HG03565 (cell line): Measurements from ENCODE around the gene TEX11.
"Not testable (repeated sequence)": the region's sequence is repeated elsewhere in the genome, so short reads cannot be mapped to it uniquely, and the experiment has no call there.

Experiments used
- ATAC-seq: cut with Tn5 transposase; IDR thresholded peaks from one replicate; pipeline ENCODE4 v1.9.1; 2021; ENCODE audit warnings: mild to moderate bottlenecking, moderate library complexity; ENCODE audit not compliant: unreplicated experiment

Gene TEX11

DNA sequence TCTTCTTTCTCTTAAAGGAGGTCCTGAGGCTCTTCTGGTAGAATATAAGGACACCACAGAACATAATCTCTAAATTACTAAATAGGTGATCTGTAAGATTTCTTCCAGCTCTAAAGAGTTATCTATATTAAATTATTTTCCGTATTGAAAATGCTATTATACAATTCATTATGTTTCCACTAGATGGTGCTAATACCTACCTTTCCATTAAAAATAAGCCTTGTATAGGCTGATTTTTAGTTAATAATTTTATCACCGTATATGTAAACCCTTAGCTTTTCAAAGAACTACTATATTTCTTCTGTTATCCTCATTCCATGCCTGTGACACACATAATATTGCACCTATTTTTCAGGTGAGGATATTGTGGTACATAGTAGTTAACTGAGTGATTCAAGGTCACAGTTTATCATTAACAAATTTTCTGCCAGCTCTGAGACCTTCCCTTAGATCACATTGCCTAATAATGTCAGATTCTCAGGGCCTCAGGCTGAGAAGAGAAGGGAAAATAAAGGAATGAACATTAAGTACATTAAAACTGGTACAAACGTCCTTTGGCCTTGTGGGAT lies 138.8 kb downstream of the TEX11 start:
- no peak for ATAC-seq

GRCh38 chrX:70762285-70762684 lies 146.2 kb downstream of the TEX11 start:
- no peak for ATAC-seq

GRCh38 chrX:70755850-70756249 lies 152.7 kb downstream of the TEX11 start:
- ATAC-seq: no peak

DNA sequence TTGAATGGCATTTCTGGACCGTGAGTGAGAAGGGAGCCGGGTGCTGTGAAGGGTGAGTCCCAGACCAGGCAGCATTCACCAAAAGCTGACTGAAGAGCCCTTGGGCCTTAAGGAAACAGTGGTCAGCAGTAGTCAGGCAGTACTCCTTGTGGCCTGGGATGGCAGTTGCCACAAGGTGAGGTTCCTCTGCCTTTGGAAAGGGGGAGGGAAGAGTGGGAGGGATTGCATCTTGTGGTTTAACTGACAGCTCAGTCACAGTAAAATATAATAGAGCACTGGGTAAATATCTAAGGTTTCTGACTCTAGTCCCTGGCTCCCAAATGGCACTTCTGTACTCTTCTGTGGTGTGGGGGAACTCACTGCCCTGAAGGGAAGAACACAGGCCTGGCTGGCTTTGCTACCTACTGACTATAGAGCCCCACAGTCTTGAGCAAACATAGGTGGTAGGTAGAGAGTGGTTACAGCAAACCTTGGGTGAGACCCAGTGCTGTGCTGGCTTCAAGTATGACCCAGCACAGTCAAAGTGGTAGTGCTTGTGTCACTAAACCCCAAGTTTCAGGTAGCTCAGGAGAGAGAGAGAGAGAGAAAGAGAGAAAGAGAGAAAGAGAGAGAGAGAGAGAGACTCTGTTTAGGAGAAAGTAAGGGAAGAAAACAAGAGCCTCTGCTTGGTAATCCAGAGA lies 154.2 kb downstream of the TEX11 start:
- ATAC-seq: no peak

DNA sequence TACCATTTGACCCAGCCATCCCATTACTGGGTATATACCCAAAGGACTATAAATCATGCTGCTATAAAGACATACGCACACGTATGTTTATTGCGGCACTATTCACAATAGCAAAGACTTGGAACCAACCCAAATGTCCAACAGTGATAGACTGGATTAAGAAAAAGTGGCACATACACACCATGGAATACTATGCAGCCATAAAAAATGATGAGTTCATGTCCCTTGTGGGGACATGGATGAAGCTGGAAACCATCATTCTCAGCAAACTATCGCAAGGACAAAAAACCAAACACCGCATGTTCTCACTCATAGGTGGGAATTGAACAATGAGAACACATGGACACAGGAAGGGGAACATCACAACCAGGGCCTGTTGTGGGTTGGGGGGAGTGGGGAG lies 174.7 kb downstream of the TEX11 start:
- not testable (repeated sequence) for ATAC-seq

- not testable (repeated sequence) for ATAC-seq
These were observed 180.6 kb downstream of the TEX11 start for GRCh38 chrX:70727961-70728360.

DNA sequence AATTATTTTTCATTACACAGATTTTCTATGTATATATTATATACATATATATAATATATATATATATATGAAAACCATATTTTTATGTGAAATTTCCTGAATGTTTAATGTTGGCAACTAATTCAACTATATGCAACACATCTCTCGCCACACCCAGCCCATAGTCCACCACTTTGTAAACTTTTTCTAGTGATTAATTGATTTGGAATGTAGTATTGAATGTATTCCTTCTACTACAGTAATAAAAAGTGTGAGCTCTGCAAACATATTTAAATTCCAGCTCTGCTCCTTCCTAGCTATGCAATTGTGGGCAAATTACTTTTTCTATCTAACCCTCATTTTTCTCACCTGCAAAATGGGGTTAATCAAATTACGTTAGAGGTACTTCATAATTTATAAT lies 187.8 kb downstream of the TEX11 start:
- ATAC-seq: no peak

DNA sequence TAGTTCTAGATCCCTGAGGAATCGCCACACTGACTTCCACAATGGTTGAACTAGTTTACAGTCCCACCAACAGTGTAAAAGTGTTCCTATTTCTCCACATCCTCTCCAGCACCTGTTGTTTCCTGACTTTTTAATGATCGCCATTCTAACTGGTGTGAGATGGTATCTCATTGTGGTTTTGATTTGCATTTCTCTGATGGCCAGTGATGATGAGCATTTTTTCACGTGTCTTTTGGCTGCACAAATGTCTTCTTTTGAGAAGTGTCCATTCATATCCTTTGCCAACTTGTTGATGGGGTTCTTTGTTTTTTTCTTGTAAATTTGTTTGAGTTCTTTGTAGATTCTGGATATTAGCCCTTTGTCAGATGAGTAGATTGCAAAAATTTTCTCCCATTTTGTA lies 197.2 kb downstream of the TEX11 start:
- ATAC-seq: not testable (repeated sequence)

- ATAC-seq: no peak
These were observed 214.0 kb downstream of the TEX11 start for GRCh38 chrX:70694339-70695122.

DNA sequence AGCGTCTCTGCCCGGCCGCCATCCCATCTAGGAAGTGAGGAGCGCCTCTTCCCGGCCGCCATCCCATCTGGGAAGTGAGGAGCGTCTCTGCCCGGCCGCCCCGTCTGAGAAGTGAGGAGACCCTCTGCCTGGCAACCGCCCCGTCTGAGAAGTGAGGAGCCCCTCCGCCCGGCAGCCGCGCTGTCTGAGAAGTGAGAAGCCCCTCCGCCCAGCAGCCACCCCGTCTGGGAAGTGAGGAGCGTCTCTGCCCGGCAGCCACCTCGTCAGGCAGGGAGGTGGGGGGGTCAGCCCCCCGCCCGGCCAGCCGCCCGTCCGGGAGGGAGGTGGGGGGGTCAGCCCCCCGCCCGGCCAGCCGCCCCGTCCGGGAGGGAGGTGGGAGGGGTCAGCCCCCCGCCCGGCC lies 229.1 kb downstream of the TEX11 start:
- ATAC-seq: not testable (repeated sequence)

DNA sequence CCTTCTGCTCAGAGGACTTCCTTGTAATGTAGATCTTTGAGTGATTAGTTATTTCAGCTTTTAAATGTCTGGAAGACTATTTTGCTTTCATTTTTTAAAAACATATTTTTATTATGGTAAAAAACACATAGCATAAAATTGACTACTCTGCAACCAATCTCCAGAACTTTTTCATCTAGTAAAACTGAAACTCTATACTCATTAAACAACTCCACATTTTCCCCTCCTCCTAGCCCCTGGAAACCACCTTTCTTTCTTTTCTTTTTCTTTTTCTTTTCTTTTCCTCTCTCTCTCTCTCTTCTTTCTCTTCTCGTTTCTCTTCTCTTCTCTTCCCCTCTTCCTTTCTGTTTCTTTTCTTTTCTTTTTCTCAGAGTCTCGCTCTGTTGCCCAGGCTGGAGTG lies 233.2 kb downstream of the TEX11 start:
- ATAC-seq: no peak

DNA sequence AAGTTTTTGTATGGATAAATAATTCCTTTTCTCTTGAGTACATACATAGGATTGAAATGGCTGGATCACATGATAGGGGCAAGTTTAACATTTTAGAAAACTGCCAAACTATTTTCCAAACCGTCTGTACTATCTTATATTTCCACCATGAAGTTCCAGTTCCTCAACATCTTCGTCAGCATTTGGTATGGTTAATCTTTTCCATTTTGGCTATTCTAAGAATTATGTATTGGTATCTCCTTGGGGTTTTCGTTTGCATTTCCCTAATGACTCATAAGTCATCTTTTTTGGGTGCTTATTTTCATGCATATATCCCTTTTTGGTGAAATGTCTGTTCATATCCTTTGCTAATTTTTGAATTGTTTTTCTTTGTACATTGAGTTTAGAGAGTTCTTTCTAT lies 236.2 kb downstream of the TEX11 start:
- no peak for ATAC-seq

GRCh38 chrX:70669120-70669519 lies 239.4 kb downstream of the TEX11 start:
- no peak for ATAC-seq

DNA sequence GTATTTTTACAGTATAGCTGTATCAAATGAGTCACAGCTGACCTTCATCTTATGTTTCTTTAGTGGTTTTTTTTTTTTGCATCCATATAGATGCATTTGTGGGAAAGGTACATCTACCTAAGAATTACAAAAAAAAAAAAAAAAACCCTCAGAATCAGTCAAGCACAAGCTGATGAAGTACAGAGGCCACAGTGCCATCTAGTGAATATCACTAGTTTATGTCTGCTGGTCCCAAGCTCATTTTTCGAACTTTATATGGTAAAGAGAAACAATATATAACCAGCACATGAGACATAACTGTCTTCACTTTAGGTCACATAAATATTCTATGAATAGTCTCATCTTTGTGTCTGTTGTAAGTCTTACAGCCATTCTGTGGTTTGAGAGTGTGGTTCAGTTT lies 243.8 kb downstream of the TEX11 start:
- no peak for ATAC-seq

- not testable (repeated sequence) for ATAC-seq
These were observed 247.4 kb downstream of the TEX11 start for GRCh38 chrX:70661124-70661523.

DNA sequence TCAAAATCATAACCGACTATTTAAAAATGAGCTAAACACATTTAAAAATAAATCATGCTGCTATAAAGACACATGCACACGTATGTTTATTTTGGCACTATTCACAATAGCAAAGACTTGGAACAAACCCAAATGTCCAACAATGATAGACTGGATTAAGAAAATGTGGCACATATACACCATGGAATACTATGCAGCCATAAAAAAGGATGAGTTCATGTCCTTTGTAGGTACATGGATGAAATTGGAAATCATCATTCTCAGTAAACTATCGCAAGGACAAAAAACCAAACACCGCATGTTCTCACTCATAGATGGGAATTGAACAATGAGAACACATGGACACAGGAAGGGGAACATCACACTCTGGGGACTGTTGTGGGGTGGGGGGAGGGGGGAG lies 251.0 kb downstream of the TEX11 start:
- ATAC-seq: not testable (repeated sequence)

GRCh38 chrX:70656304-70656703 lies 252.2 kb downstream of the TEX11 start:
- ATAC-seq: no peak

DNA sequence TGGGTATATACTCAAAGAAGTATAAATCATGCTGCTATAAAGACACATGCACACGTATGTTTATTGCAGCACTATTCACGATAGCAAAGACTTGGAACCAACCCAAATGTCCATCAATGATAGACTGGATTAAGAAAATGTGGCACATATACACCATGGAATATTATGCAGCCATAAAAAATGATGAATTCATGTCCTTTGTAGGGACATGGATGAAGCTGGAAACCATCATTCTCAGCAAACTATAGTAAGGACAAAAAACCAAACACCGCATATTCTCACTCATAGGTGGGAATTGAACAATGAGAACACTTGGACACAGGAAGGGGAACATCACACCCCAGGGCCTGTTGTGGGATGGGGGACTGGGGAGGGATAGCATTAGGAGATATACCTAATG lies 260.6 kb downstream of the TEX11 start:
- not testable (repeated sequence) for ATAC-seq

GRCh38 chrX:70636218-70636617 lies 272.3 kb downstream of the TEX11 start:
- no peak for ATAC-seq

DNA sequence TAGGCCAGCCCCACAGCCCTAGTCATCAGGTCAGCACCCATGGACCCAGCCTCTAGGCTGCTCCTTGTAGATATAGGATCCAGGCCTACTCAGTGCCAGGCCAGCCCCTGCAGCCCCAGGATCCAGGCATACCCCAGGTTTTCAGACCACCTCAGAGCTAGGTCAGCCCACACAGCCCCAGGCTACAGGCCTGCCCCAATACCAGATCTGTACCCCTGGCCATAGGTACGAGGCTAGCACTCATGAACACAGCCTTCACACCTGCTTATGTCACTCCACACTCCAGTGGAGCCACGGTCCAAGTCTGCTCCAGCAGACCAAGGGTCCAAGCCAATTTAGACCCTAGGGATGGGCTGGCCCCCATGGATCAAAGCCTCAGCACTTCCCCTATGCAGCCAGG lies 272.8 kb downstream of the TEX11 start:
- no peak for ATAC-seq

GRCh38 chrX:70635227-70635626 lies 273.3 kb downstream of the TEX11 start:
- no peak for ATAC-seq

DNA sequence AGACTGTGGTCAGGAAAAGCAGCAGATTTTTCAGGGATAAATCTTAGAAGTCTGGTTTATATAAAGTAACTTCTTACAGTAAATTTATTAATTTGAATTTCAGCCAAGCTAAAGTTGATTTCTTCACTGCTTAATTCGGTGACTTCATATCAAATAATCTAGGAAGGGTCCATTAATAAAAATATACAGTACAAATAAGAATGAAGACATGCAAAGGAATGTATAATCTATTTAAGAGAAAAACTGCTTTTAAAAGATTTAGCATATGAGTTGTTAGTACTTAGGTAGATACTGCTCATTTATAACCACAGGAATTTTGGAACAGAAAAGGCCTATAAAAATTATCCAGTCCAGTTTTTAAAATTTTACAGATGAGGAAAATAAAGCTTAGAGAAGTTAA lies 286.8 kb downstream of the TEX11 start:
- ATAC-seq: no peak
